HepG2 (cell line): ENCODE measurements around the gene COX4I1. TPM values are rescaled to one million over a fixed set of nuclear protein-coding genes. Genes with fewer than 3 reads are reported as not detected.

ENCODE experiments used
- ATAC-seq: fragments of 200-7000 bp; cut with Tn5 transposase; 3 replicates; pipeline ENCODE4 v1.9.1; 2020; ENCODE audit warnings: mild to moderate bottlenecking, moderate library complexity
- BruUV-seq: library from RNA; stranded (reverse); fragments of 400-500 nt; replicated peaks from 2 replicates; lab custom pipeline; 2021; lab: Mats Ljungman, UMichigan
- CTCF ChIA-PET: fragments of 300-600 bp; formaldehyde crosslinking; extraction: SDS; loops from one replicate; lab custom pipeline; 2021; ENCODE audit warnings: low total read pairs, inconsistent platforms, low intra/inter-chr PET ratio; lab: Yijun Ruan, JAX
- POLR2A ChIA-PET: fragments of 350-600 bp; sonication (Branson Sonifier 250); formaldehyde crosslinking; loops from one replicate; lab custom pipeline; 2020; ENCODE audit warnings: antibody characterized with exemption, inconsistent platforms; lab: Yijun Ruan, JAX
- DNase-seq: peaks from one replicate; pipeline ENCODE4 v3.0.0-alpha.2; 2015; ENCODE audit warnings: low spot score
- FAIRE-seq: peaks from 3 replicates; lab custom pipeline; 2011; peaks lifted over from hg19 to GRCh38; lab: Jason Lieb, UNC
- H2AFZ ChIP-seq: one replicate; pipeline ENCODE4 v1.6.1; 2011; ENCODE audit warnings: low read length, inconsistent platforms
- H3K27ac ChIP-seq: fragments of 300-600 bp; 3 replicates; pipeline ENCODE4 v1.8.0; 2011; ENCODE audit warnings: mixed run types, mild to moderate bottlenecking, mixed read lengths, low read length, inconsistent platforms; ENCODE audit not compliant: insufficient read depth; ENCODE audit errors: extremely low read length
- H3K27me3 ChIP-seq, 2 experiments: fragments of 200-600 bp in 1 of 2; 2 replicates in 1 of 2; 3 replicates in 1 of 2; pipeline versions ENCODE4 v1.6.0 to v1.8.0; 2011; ENCODE audit warnings: low read length in 2 of 2, mild to moderate bottlenecking in 2 of 2, moderate library complexity in 2 of 2, inconsistent platforms in 1 of 2; ENCODE audit not compliant: insufficient read depth in 2 of 2, control insufficient read depth in 1 of 2
- H3K36me3 ChIP-seq, 2 experiments: fragments of 200-600 bp in 1 of 2; replicated peaks in 1 of 2; 2 replicates in 1 of 2; 3 replicates in 1 of 2; pipeline versions ENCODE4 v1.5.1 to v1.8.0; 2011; ENCODE audit warnings: low read length in 2 of 2, inconsistent platforms in 1 of 2; ENCODE audit not compliant: insufficient read depth in 2 of 2, control insufficient read depth in 1 of 2
- H3K4me1 ChIP-seq: 2 replicates; pipeline ENCODE4 v1.5.1; 2012; ENCODE audit warnings: low read length, inconsistent platforms; ENCODE audit not compliant: insufficient read depth
- H3K4me2 ChIP-seq: 2 replicates; pipeline ENCODE4 v1.6.0; 2011; ENCODE audit warnings: low read depth, low read length, inconsistent platforms
- H3K4me3 ChIP-seq, 3 experiments: fragments of 200-600 bp in 1 of 3; sonication (generic), shearing (Covaris generic) in 1 of 3; replicated peaks in 1 of 3; 2 replicates each; pipeline ENCODE4 v1.5.1; 2011 to 2016; ENCODE audit warnings: low read length in 3 of 3, inconsistent platforms in 2 of 3, low read depth in 2 of 3, mild to moderate bottlenecking in 2 of 3, control low read depth in 1 of 3, mixed read lengths in 1 of 3; ENCODE audit not compliant: insufficient read depth in 1 of 3
- H3K79me2 ChIP-seq: one replicate; pipeline ENCODE4 v1.6.1; 2011; ENCODE audit warnings: low read length, inconsistent platforms; ENCODE audit not compliant: insufficient read depth
- H3K9ac ChIP-seq: 2 replicates; pipeline ENCODE4 v1.6.0; 2011; ENCODE audit warnings: mild to moderate bottlenecking, low read depth, low read length, inconsistent platforms; ENCODE audit not compliant: insufficient read depth
- H3K9me3 ChIP-seq: 2 replicates; pipeline ENCODE4 v1.5.1; 2012; ENCODE audit warnings: mild to moderate bottlenecking, low read length
- H4K20me1 ChIP-seq: 2 replicates; pipeline ENCODE4 v1.6.0; 2011; ENCODE audit warnings: inconsistent platforms, mild to moderate bottlenecking, low read length, moderate library complexity; ENCODE audit not compliant: insufficient read depth
- ATF3 ChIP-seq: sonication (generic); formaldehyde crosslinking; IDR thresholded peaks from 2 replicates; pipeline ENCODE4 v1.4.0; 2020; ENCODE audit warnings: missing genetic modification reagents
- BCL6 ChIP-seq: IDR thresholded peaks from 2 replicates; pipeline ENCODE4 v1.6.1; 2016; ENCODE audit warnings: missing genetic modification reagents, missing compliant biosample characterization
- NR3C1 ChIP-seq: sonication (generic); formaldehyde crosslinking; IDR thresholded peaks from 2 replicates; pipeline ENCODE4 v1.4.0; 2020; ENCODE audit warnings: missing genetic modification reagents
- PCBP1 ChIP-seq: fragments of 200-400 bp; formaldehyde crosslinking; IDR thresholded peaks from 2 replicates; pipeline ENCODE4 v1.6.1; 2017; ENCODE audit warnings: mild to moderate bottlenecking, low read depth, low read length, borderline replicate concordance
- PCBP2 ChIP-seq: fragments of 200-400 bp; formaldehyde crosslinking; optimal IDR thresholded peaks from 2 replicates; pipeline ENCODE3; 2018; ENCODE audit warnings: low read length, low read depth; ENCODE audit not compliant: poor library complexity, severe bottlenecking
- SMAD9 ChIP-seq: sonication (generic); formaldehyde crosslinking; IDR thresholded peaks from 2 replicates; pipeline ENCODE4 v1.5.1; 2020; ENCODE audit warnings: mild to moderate bottlenecking, missing genetic modification reagents
- XBP1 ChIP-seq: sonication (generic); formaldehyde crosslinking; IDR thresholded peaks from 2 replicates; pipeline ENCODE4 v1.5.0; 2020; ENCODE audit warnings: missing genetic modification reagents
- ZFP62 ChIP-seq: sonication (generic); formaldehyde crosslinking; IDR thresholded peaks from 2 replicates; pipeline ENCODE4 v1.4.0; 2020; ENCODE audit warnings: missing genetic modification reagents
- ZNF33A ChIP-seq: sonication (generic); formaldehyde crosslinking; IDR thresholded peaks from 2 replicates; pipeline ENCODE4 v1.5.1; 2020; ENCODE audit warnings: missing genetic modification reagents, mild to moderate bottlenecking, moderate library complexity, borderline replicate concordance
- ZNF407 ChIP-seq: sonication (generic); formaldehyde crosslinking; IDR thresholded peaks from one replicate; pipeline ENCODE4 v1.5.1; 2020; ENCODE audit warnings: mild to moderate bottlenecking, missing genetic modification reagents; ENCODE audit errors: not compliant biosample characterization
- ZNF569 ChIP-seq: sonication (generic); formaldehyde crosslinking; IDR thresholded peaks from 2 replicates; pipeline ENCODE4 v1.5.0; 2020; ENCODE audit warnings: mild to moderate bottlenecking, missing genetic modification reagents, moderate library complexity, borderline replicate concordance
- WGBS: methylation state at CpG from one replicate; pipeline ENCODE4 v1.1.6; 2017; ENCODE audit warnings: low lambda C conversion rate; 5-methylcytosine and 5-hydroxymethylcytosine counted together
- in situ Hi-C: cut with HindIII; loops from 2 replicates; pipeline ENCODE4 v1.10.0; 2017; ENCODE audit warnings: low pct_unique_long_range_greater_than_20kb; ENCODE audit not compliant: extremely low pct_ligation_motif_present
- intact Hi-C: fragments of 100-400 bp; cut with micrococcal nuclease; formaldehyde crosslinking; loops from one replicate; pipeline ENCODE4 v1.10.0; 2022; ENCODE audit not compliant: unreplicated experiment
- polyA plus RNA-seq, 8 experiments: library from polyadenylated mRNA; depleted of rRNA in 3 of 8; stranded (reverse) in 7 of 8; unstranded in 1 of 8; fragments of >200 nt; fragmentation: Illumina TruSeq in 4 of 8; extraction: Trizol in 4 of 8; gene quantifications; 2 replicates each; pipeline versions ENCODE4 v1.2.1 to v1.2.3, GENCODE V29; 2011 to 2016; ENCODE audit warnings: low read depth in 4 of 8, missing spikeins in 1 of 8, mixed read lengths in 1 of 8; ENCODE audit not compliant: insufficient read depth in 1 of 8
- total RNA-seq, 5 experiments: library from RNA; depleted of rRNA; stranded (reverse); fragments of >200 nt; fragmentation: Illumina TruSeq; extraction: Trizol; gene quantifications; 2 replicates each; pipeline ENCODE4 v1.2.3, GENCODE V29; 2016; ENCODE audit warnings: low read depth in 1 of 5
- TF ChIP-seq, protein P1 (sequence below): sonication (generic); formaldehyde crosslinking; IDR thresholded peaks from 2 replicates; pipeline ENCODE4 v1.4.0; 2020; ENCODE audit warnings: missing genetic modification reagents, borderline replicate concordance
- TF ChIP-seq, protein P2 (sequence below): sonication (generic); formaldehyde crosslinking; IDR thresholded peaks from 2 replicates; pipeline ENCODE4 v1.4.0; 2020; ENCODE audit warnings: missing genetic modification reagents, low read depth, mild to moderate bottlenecking, borderline replicate concordance

The COX4I1 gene
- total and polyA plus RNA-seq, 2 of the 13 experiments (the other 11 are each of a cell fraction or from before 2014, with no cell fraction given), result 658 to 902 TPM

- Histone ChIP-seq H3K4me1 (peaks cover 25% of the 10 kb centered on the region), H3K27ac (no peak overlapping the region), H3K27me3 (no peaks in the 10 kb centered on the region), H3K9ac (no peak overlapping the region), H4K20me1 (peaks cover 13% of the 10 kb centered on the region; the same call in 1 of the 2 replicates), H3K79me2 (peaks cover 7% of the 10 kb centered on the region), H2AFZ (no peak overlapping the region), H3K4me2 (no peak overlapping the region), H3K36me3 (peaks cover 38 to 81% of the 10 kb centered on the region in 2 experiments), H3K9me3 (no peaks in the 10 kb centered on the region), H3K4me3 (no peak overlapping the region)
- ChIA-PET POLR2A (no interaction called here), CTCF (no interaction called here)
- intact Hi-C loops (no loop called here), in situ Hi-C loops (no loop called here)
- no peak for DNase-seq
- no peak for FAIRE-seq
- WGBS, result 84% methylated on average over 6 of the region's 6 CpGs
- no TSS peak for BruUV-seq
- no peak for ATAC-seq
- TF ChIP-seq NR3C1 (CRISPR knock-in tag) (no peak), PCBP1 (no peak), ZNF407 (no peak), PCBP2 (no peak), BCL6 (CRISPR knock-in tag) (no peak), ZNF33A (no peak), ATF3 (CRISPR knock-in tag) (no peak), ZNF569 (CRISPR knock-in tag) (no peak), ZFP62 (CRISPR knock-in tag) (no peak), XBP1 (CRISPR knock-in tag) (no peak), SMAD9 (CRISPR knock-in tag) (no peak)
- TF ChIP-seq, protein P1, sequence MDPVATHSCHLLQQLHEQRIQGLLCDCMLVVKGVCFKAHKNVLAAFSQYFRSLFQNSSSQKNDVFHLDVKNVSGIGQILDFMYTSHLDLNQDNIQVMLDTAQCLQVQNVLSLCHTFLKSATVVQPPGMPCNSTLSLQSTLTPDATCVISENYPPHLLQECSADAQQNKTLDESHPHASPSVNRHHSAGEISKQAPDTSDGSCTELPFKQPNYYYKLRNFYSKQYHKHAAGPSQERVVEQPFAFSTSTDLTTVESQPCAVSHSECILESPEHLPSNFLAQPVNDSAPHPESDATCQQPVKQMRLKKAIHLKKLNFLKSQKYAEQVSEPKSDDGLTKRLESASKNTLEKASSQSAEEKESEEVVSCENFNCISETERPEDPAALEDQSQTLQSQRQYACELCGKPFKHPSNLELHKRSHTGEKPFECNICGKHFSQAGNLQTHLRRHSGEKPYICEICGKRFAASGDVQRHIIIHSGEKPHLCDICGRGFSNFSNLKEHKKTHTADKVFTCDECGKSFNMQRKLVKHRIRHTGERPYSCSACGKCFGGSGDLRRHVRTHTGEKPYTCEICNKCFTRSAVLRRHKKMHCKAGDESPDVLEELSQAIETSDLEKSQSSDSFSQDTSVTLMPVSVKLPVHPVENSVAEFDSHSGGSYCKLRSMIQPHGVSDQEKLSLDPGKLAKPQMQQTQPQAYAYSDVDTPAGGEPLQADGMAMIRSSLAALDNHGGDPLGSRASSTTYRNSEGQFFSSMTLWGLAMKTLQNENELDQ (CRISPR knock-in tag), result no peak
- TF ChIP-seq, protein P2, sequence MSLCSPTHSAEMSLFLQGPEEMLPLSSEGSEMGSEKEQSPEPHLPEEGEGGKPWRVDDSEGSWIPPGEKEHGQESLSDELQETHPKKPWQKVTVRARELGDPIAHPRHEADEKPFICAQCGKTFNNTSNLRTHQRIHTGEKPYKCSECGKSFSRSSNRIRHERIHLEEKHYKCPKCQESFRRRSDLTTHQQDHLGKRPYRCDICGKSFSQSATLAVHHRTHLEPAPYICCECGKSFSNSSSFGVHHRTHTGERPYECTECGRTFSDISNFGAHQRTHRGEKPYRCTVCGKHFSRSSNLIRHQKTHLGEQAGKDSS (CRISPR knock-in tag), result no peak
These were observed 17.0 kb upstream of the COX4I1 start for GRCh38 chr16:85782451-85782850.
